ENCODE results near the gene USP32. TPM values are rescaled to one million over a fixed set of nuclear protein-coding genes. Genes with fewer than 3 reads are reported as not detected.

USP32 gene
- total RNA-seq, 1 experiment from 2014 or later: 32.3 TPM

GRCh38 chr17:60363700-60364405 lies 28.1 kb downstream of the USP32 start:
- Histone ChIP-seq H3K9me3 (ENCODE audit: insufficient read depth, low read depth) (no peaks in the 10 kb centered on the region), H3K9me2 (ENCODE audit: insufficient read depth) (no peaks in the 10 kb centered on the region), H3K4me3 (no peak overlapping the region), H3K4me1 (replicated peaks; ENCODE audit: insufficient read depth) (no peaks in the 10 kb centered on the region), H3K36me3 (ENCODE audit: low read depth) (no peaks in the 10 kb centered on the region), H3K4me2 (no peak overlapping the region), H3K79me2 (ENCODE audit: low read depth) (peaks cover 39% of the 10 kb centered on the region), H4K20me1 (ENCODE audit: insufficient read depth) (peaks cover 12% of the 10 kb centered on the region), H3K27ac (no peak overlapping the region), H3K27me3 (ENCODE audit: insufficient read depth, low read depth) (no peaks in the 10 kb centered on the region), H3F3A (ENCODE audit: insufficient read depth, low read depth) (peaks cover 3% of the 10 kb centered on the region; the same call in 1 of the 2 replicates), H2AFZ (no peak overlapping the region)
- ChIA-PET CTCF (interaction anchor here (0.6 kb wide), 1 partner anchor 81 kb away, joined by 5 read pairs; no protein-coding TSS in a partner anchor), POLR2A (ENCODE audit: unreplicated experiment) (no interaction called here)
- BruUV-seq (replicated peaks): no TSS peak
- TF ChIP-seq EZH2 (IDR thresholded peaks at IDR 0.05; ENCODE audit: low read depth): no peak
- TF ChIP-seq, protein P1, sequence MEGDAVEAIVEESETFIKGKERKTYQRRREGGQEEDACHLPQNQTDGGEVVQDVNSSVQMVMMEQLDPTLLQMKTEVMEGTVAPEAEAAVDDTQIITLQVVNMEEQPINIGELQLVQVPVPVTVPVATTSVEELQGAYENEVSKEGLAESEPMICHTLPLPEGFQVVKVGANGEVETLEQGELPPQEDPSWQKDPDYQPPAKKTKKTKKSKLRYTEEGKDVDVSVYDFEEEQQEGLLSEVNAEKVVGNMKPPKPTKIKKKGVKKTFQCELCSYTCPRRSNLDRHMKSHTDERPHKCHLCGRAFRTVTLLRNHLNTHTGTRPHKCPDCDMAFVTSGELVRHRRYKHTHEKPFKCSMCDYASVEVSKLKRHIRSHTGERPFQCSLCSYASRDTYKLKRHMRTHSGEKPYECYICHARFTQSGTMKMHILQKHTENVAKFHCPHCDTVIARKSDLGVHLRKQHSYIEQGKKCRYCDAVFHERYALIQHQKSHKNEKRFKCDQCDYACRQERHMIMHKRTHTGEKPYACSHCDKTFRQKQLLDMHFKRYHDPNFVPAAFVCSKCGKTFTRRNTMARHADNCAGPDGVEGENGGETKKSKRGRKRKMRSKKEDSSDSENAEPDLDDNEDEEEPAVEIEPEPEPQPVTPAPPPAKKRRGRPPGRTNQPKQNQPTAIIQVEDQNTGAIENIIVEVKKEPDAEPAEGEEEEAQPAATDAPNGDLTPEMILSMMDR (conservative IDR thresholded peaks at IDR 0.05): no peak
- intact Hi-C loops (cut with micrococcal nuclease; ENCODE audit: unreplicated experiment): no loop called here
- no peak for DNase-seq

DNA sequence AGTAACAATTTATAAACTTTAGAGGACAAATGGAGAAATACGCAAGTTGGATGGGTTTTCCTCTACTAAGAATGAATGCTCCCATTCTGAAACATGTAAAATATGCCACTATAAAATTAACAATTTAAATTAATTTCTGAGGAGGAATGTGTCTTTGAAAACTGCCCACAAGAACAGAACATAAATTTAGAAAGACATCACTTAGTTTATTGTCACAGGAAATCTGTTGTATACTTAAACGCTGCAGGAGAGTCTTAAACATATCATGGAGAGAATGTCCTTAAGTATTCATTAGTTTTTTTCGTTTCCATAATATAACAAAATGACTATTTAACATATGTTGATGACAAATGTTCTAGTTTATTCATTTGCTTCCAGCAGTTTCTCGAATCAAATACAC lies 29.6 kb downstream of the USP32 start:
- Histone ChIP-seq H3K4me1 (replicated peaks; ENCODE audit: insufficient read depth) (peaks cover 8% of the 10 kb centered on the region; the same call in 1 of the 2 replicates), H3K36me3 (ENCODE audit: low read depth) (no peaks in the 10 kb centered on the region), H3K9me3 (ENCODE audit: insufficient read depth, low read depth) (no peaks in the 10 kb centered on the region), H3K4me3 (no peak overlapping the region), H3K9me2 (ENCODE audit: insufficient read depth) (no peaks in the 10 kb centered on the region), H3K4me2 (no peak overlapping the region), H3K79me2 (ENCODE audit: low read depth) (peaks cover 27% of the 10 kb centered on the region), H4K20me1 (ENCODE audit: insufficient read depth) (peaks cover 12% of the 10 kb centered on the region), H3F3A (ENCODE audit: insufficient read depth, low read depth) (peaks cover 3% of the 10 kb centered on the region; the same call in 1 of the 2 replicates), H2AFZ (no peak overlapping the region), H3K27me3 (ENCODE audit: insufficient read depth, low read depth) (no peaks in the 10 kb centered on the region), H3K27ac (no peak overlapping the region)
- TF ChIP-seq, protein P1 (conservative IDR thresholded peaks at IDR 0.05): no peak
- TF ChIP-seq EZH2 (IDR thresholded peaks at IDR 0.05; ENCODE audit: low read depth): no peak
- ChIA-PET POLR2A (ENCODE audit: unreplicated experiment) (no interaction called here), CTCF (no interaction called here)
- no peak for DNase-seq
- no TSS peak for BruUV-seq (replicated peaks)
- intact Hi-C loops (cut with micrococcal nuclease; ENCODE audit: unreplicated experiment): no loop called here

DNA sequence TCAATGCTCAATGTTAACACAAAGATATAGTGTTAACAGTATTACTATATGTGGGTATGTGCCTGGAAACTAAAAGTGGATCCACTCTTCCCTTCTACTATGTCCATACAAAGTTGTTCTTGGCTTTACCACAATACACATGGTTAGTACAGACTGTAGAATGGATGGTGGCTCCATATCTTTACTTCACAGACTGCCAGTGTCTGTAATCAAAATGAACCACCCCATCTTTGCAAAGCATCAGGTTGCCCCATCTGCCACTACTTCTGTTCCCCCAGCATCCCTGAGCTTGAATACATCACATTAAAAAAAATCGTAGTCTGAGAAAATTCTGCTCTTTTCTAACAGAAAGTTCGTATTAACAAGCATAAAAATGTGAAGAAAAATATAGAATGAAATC lies 30.0 kb downstream of the USP32 start:
- ChIA-PET POLR2A (ENCODE audit: unreplicated experiment) (no interaction called here), CTCF (no interaction called here)
- H3F3A ChIP-seq (ENCODE audit: insufficient read depth, low read depth): peaks cover 3% of the 10 kb centered on the region; the same call in 1 of the 2 replicates
- no peaks in the 10 kb centered on the region for H3K9me2 ChIP-seq (ENCODE audit: insufficient read depth)
- peaks cover 25% of the 10 kb centered on the region for H3K79me2 ChIP-seq (ENCODE audit: low read depth)
- DNase-seq: no peak
- H3K4me1 ChIP-seq (replicated peaks; ENCODE audit: insufficient read depth): peaks cover 13% of the 10 kb centered on the region; the same call in 1 of the 2 replicates
- H3K27ac ChIP-seq: no peak overlapping the region
- H3K9me3 ChIP-seq (ENCODE audit: insufficient read depth, low read depth): no peaks in the 10 kb centered on the region
- no peak for TF ChIP-seq EZH2 (IDR thresholded peaks at IDR 0.05; ENCODE audit: low read depth)
- TF ChIP-seq, protein P1 (conservative IDR thresholded peaks at IDR 0.05): no peak
- H3K36me3 ChIP-seq (ENCODE audit: low read depth): no peaks in the 10 kb centered on the region
- peaks cover 12% of the 10 kb centered on the region for H4K20me1 ChIP-seq (ENCODE audit: insufficient read depth)
- no peaks in the 10 kb centered on the region for H3K27me3 ChIP-seq (ENCODE audit: insufficient read depth, low read depth)
- H3K4me3 ChIP-seq: no peak overlapping the region
- intact Hi-C loops (cut with micrococcal nuclease; ENCODE audit: unreplicated experiment): no loop called here
- no peak overlapping the region for H2AFZ ChIP-seq
- no TSS peak for BruUV-seq (replicated peaks)
- H3K4me2 ChIP-seq: no peak overlapping the region
